NCI-H146 treated with DMSO at 0.1 percent for 48 hours (cell line): Measurements from ENCODE around the gene CPNE9.

Source experiments
- DNase-seq: peaks from one replicate; lab custom pipeline; 2025; ENCODE audit not compliant: unreplicated experiment; lab: John Stamatoyannopoulos, UW

CPNE9 gene

DNA sequence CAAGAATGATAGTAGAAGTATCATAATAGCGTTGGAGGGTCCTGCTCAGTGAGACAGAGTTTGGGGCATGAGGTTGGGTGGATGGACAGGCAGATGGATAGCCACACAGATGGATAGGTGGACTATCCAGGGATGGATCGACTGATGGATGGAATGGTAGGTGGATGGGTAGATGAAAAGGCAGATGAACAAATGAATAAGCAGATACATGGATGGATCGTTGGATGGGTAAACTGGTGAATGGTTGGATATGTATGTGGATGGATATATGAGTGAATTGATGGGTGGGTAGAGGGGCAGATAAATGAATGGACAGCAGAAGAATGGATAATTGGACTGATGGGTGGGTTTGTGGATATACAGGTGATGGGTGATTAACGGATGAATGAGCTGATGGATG is 9.5 kb downstream of the CPNE9 start:
- DNase-seq = no peak

DNA sequence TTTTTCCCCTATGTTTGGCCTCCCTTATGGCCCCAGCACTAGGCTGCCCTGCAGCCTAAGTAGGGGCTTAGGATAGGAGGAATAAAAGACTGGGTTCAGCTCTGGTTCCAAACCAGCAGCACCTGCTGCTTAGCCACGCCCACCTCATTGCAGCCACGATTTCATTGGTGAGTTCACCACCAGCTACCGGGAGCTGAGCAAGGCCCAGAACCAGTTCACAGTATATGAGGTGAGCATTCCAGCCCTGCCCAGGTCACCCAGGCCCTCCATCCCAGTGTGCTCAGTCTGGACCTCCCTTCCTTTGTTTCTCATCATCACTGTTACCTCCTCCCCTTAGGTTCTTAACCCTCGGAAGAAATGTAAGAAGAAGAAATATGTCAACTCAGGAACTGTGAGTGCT is 11.5 kb downstream of the CPNE9 start:
- no peak for DNase-seq

GRCh38 chr3:9715764-9716437 is 12.3 kb downstream of the CPNE9 start:
- DNase-seq = no peak

- DNase-seq = no peak
Measured at GRCh38 chr3:9716801-9717555, 13.3 kb downstream of the CPNE9 start.

- no peak for DNase-seq
Measured at GRCh38 chr3:9717563-9717962, 13.9 kb downstream of the CPNE9 start.

- no peak for DNase-seq
Measured at GRCh38 chr3:9718118-9718517, 14.5 kb downstream of the CPNE9 start.

- DNase-seq = no peak
Measured at GRCh38 chr3:9721015-9721699, 17.5 kb downstream of the CPNE9 start.

DNA sequence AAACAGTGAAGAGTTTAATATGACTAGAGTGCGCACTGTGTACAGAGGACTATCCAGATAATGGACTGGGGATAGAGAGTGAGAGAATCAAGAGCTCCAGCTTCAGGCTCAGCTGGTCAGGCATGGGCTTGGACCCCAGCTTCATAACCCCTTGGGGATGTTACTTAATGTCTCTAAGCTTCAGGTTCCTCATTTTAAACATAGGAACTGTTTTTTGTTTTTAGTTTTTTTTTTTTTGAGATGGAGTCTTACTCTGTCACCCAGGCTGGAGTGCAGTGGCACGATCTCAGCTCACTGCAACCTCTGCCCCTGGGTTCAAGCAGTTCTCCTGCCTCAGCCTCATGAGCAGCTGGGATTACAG is 18.0 kb downstream of the CPNE9 start:
- no peak for DNase-seq

- no peak for DNase-seq
Measured at GRCh38 chr3:9725775-9726515, 22.3 kb downstream of the CPNE9 start.

DNA sequence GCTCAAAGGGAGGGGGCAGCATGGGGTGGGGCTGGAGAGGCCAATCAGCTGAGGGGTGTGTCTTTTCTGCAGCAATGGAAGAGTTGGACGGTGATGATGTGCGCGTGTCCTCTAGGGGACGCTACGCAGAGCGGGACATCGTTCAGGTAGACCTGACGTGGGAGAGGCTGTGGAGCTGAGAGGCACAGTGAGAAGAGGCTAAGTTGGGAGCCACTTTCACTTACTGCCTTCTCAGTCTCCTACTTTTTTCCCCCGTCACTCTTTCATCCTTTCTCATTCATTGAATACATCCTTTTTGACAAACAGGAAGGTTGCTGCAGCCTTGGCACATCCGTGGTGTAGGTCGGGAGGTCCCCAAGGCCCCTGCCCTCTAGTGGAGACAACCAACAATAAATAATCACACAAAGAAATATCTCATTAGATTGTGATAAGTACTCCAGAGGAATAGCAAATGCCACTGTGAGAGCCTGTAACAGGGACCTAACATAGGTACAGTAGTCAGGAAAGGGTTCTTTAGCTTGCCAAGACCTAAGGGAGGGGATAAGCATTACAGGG is 23.5 kb downstream of the CPNE9 start:
- peak; percentile 17 for DNase-seq

- DNase-seq = no peak
Measured at GRCh38 chr3:9727743-9728142, 24.1 kb downstream of the CPNE9 start.

- DNase-seq = no peak
Measured at GRCh38 chr3:9729419-9729818, 25.8 kb downstream of the CPNE9 start.

GRCh38 chr3:9730657-9731205 is 27.1 kb downstream of the CPNE9 start:
- peak; percentile 78 for DNase-seq

- DNase-seq = peak; percentile 80
Measured at GRCh38 chr3:9731206-9732079, 27.8 kb downstream of the CPNE9 start, which contains the start of gene BRPF1. Gene BRPF1 (plus strand): TSS chr3:9731735. CDS start chr3:9734141, 2,406 bp downstream.

DNA sequence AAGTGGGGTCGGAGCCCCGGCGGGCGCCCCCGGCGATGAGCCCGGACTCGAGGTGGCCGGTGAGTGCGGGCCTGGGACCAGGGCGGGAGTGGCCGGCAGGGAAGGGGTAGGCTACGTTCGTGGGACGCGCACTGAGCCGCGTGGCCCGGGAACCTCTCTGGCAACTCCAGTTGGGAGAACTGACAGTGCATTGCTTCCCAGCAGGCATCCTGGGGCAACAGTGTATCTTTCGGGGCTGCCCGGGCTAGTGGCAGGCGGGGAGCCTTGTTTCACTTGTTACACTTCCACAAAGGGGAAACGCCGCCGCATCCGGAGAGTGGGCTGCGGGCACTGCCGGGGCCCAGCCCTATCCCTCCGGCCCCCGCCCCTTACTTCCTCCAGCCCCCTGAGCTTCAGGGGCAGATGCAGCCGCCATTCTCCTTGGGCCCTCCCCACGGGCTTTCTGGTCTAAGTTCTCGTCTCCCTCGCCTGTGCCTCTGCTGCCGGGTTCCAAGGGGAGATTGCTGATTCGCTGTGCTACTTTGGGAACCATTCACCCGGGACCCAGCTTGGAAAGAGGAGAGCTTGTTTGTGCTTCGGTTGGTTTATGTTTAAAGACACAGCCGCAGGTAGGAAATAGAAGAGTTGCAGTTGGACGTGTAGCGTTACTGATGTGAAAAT is 28.6 kb downstream of the CPNE9 start:
- DNase-seq = no peak

DNA sequence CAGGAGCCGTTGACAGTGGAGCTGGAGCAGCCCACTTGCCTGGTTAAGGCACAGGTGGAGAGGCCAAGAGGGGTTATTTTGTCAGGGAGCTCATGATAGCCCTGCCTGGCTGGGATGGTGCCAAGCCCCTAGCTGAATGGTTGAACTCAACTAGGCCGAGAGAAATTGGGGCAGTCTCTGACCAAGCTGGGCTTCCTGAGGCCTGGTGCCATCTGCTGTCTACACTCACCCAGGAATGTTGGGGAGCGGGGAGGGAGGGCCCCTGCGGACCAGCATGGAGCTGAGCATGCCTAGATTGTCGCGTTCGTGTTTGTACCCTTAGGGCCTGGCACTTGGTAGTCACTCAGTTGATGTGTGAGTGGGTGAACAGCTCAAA is 29.1 kb downstream of the CPNE9 start:
- no peak for DNase-seq

- no peak for DNase-seq
Measured at GRCh38 chr3:9736831-9737230, 33.2 kb downstream of the CPNE9 start.

DNA sequence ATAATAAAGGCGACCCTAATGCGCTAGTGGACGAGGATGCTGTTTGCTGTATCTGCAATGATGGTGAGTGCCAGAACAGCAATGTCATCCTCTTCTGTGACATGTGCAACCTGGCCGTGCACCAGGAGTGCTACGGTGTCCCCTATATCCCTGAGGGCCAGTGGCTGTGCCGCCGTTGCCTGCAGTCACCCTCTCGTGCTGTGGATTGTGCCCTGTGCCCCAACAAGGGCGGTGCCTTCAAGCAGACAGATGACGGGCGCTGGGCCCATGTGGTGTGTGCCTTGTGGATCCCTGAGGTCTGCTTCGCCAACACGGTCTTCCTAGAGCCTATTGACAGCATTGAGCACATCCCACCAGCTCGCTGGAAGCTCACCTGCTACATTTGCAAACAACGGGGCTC is 35.5 kb downstream of the CPNE9 start:
- no peak for DNase-seq

- no peak for DNase-seq
Measured at GRCh38 chr3:9742560-9742959, 38.9 kb downstream of the CPNE9 start.
